Measurements from ENCODE around the gene SMIM5. TPM values are rescaled to one million over a fixed set of nuclear protein-coding genes. Genes with fewer than 3 reads are reported as not detected.

SMIM5 gene
- total RNA-seq, 1 experiment from 2014 or later = 0.24 TPM

DNA sequence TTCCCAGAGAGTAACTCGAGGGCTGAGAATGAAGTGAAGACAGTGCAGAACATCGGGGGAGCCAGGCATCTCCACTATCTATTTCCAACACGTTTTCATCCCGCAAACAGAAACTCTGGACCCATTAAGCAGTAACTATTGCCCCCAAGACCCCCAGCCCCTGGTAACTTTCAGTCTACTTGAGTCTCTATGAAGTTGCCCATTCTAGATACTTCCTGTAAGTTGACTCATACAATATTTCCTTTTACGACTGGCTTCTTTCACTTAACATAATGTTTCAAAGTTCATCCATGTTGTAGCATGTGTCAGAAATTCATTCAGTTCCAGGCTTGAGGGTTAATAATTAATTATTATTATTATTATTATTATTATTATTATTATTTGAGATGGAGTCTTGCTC lies 26.1 kb upstream of the SMIM5 start:
- no peaks in the 10 kb centered on the region for H3K9me3 Mint-ChIP-seq
- no CpG with 5 or more reads among the region's 5 CpGs for WGBS (ENCODE audit: extremely low coverage, insufficient read length, low lambda C conversion rate)
- Histone ChIP-seq H2BK15ac (ENCODE audit: low read depth, low read length) (no peak overlapping the region), H3K9me3 (ENCODE audit: control insufficient read depth, low read depth, low read length) (no peaks in the 10 kb centered on the region), H3K18ac (ENCODE audit: insufficient read length, low read depth, low read length) (no peak overlapping the region), H3K4ac (ENCODE audit: low read depth, low read length) (no peak overlapping the region), H2AK5ac (ENCODE audit: insufficient read length, low read length) (no peak overlapping the region), H2AFZ (ENCODE audit: low read length) (no peak overlapping the region), H3K23ac (ENCODE audit: insufficient read length, low read depth, low read length) (no peak overlapping the region), H2BK120ac (ENCODE audit: low read depth, low read length, poor library complexity, severe bottlenecking) (no peak overlapping the region), H4K20me1 (ENCODE audit: control insufficient read depth, insufficient read depth, insufficient read length) (no peaks in the 10 kb centered on the region), H2BK20ac (ENCODE audit: low read depth, low read length, poor library complexity, severe bottlenecking) (no peak overlapping the region), H3K14ac (ENCODE audit: insufficient read depth, low read length) (no peak overlapping the region), H3K9ac (ENCODE audit: extremely low read depth, insufficient read length, low read length) (no peak overlapping the region), H4K8ac (replicated peaks; ENCODE audit: insufficient read length, low read depth, low read length) (no peak overlapping the region), H3K23me2 (ENCODE audit: insufficient read length, low read depth, low read length, poor library complexity, severe bottlenecking) (no peaks in the 10 kb centered on the region), H4K91ac (ENCODE audit: insufficient read length, low read depth, low read length) (no peak overlapping the region), H3K4me1 (ENCODE audit: insufficient read depth, low read length) (no peaks in the 10 kb centered on the region), H3K27me3 (ENCODE audit: insufficient read depth, low read length) (no peaks in the 10 kb centered on the region), H4K5ac (ENCODE audit: insufficient read length, low read depth, low read length) (no peak overlapping the region), H2BK5ac (ENCODE audit: insufficient read length, low read length) (no peak overlapping the region), H3K56ac (ENCODE audit: insufficient read length, low read depth, low read length) (no peak overlapping the region), H3T11ph (ENCODE audit: low read length) (no peak overlapping the region), H3K27ac (ENCODE audit: insufficient read length, low read depth, low read length) (no peak overlapping the region), H3K4me2 (ENCODE audit: insufficient read depth, insufficient read length, low read length) (no peak overlapping the region), H2BK12ac (ENCODE audit: insufficient read length, low read depth, low read length) (no peak overlapping the region), H3K79me2 (ENCODE audit: insufficient read depth, low read length) (no peaks in the 10 kb centered on the region), H3K79me1 (ENCODE audit: insufficient read depth, low read depth, low read length, poor library complexity, severe bottlenecking) (no peaks in the 10 kb centered on the region)
- H3K27ac Mint-ChIP-seq = no peak overlapping the region
- TF ChIP-seq, protein P1, sequence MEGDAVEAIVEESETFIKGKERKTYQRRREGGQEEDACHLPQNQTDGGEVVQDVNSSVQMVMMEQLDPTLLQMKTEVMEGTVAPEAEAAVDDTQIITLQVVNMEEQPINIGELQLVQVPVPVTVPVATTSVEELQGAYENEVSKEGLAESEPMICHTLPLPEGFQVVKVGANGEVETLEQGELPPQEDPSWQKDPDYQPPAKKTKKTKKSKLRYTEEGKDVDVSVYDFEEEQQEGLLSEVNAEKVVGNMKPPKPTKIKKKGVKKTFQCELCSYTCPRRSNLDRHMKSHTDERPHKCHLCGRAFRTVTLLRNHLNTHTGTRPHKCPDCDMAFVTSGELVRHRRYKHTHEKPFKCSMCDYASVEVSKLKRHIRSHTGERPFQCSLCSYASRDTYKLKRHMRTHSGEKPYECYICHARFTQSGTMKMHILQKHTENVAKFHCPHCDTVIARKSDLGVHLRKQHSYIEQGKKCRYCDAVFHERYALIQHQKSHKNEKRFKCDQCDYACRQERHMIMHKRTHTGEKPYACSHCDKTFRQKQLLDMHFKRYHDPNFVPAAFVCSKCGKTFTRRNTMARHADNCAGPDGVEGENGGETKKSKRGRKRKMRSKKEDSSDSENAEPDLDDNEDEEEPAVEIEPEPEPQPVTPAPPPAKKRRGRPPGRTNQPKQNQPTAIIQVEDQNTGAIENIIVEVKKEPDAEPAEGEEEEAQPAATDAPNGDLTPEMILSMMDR (conservative IDR thresholded peaks at IDR 0.05) = no peak
- no peak overlapping the region for H3K4me3 Mint-ChIP-seq
- H3K36me3 Mint-ChIP-seq (ENCODE audit: insufficient read depth in 1 of 3, low read depth in 3 of 3) = no peaks in the 10 kb centered on the region
- no peaks in the 10 kb centered on the region for H3K27me3 Mint-ChIP-seq (ENCODE audit: low read depth)
- H3K4me1 Mint-ChIP-seq = no peaks in the 10 kb centered on the region
- DNase-seq = no peak

Data from H9 (cell line).